Activated naive CD8-positive, alpha-beta T cell treated with anti-CD3 and anti-CD28 coated beads, Interleukin-2, amount 50 U/mL, for 24 hours (primary cell): ENCODE data around the gene GIMAP6.
"Not testable (repeated sequence)": the region's sequence is repeated elsewhere in the genome, so short reads cannot be mapped to it uniquely, and the experiment has no call there.

Experiments
- ATAC-seq: fragments of 150-1000 bp; cut with Tn5 transposase; one replicate; pipeline ENCODE4 v1.10.0; 2021
- DNase-seq: peaks from one replicate; pipeline ENCODE4 v3.0.0; 2021
- H3K27ac Mint-ChIP-seq: one replicate; pipeline ENCODE4 v1.8.0; 2021; ENCODE audit warnings: mild to moderate bottlenecking, mixed read lengths
- H3K27me3 Mint-ChIP-seq: one replicate; pipeline ENCODE4 v1.8.0; 2021; ENCODE audit warnings: mixed read lengths
- H3K36me3 Mint-ChIP-seq: one replicate; pipeline ENCODE4 v1.8.0; 2021; ENCODE audit warnings: low read depth, mixed read lengths
- H3K4me1 Mint-ChIP-seq: one replicate; pipeline ENCODE4 v1.8.0; 2021; ENCODE audit warnings: mixed read lengths
- H3K4me3 Mint-ChIP-seq: one replicate; pipeline ENCODE4 v1.8.0; 2021; ENCODE audit warnings: mild to moderate bottlenecking, moderate library complexity, mixed read lengths
- H3K9me3 Mint-ChIP-seq: one replicate; pipeline ENCODE4 v1.8.0; 2021; ENCODE audit warnings: mixed read lengths

Gene GIMAP6

GRCh38 chr7:150585199-150585598, 47.0 kb downstream of the GIMAP6 start:
- Mint-ChIP-seq H3K4me3 (no peak overlapping the region), H3K4me1 (peaks cover 43% of the 10 kb centered on the region), H3K27me3 (no peaks in the 10 kb centered on the region), H3K36me3 (peaks cover 12% of the 10 kb centered on the region), H3K27ac (no peak overlapping the region), H3K9me3 (peaks cover 31% of the 10 kb centered on the region)
- DNase-seq (no peak), ATAC-seq (no peak)

DNA sequence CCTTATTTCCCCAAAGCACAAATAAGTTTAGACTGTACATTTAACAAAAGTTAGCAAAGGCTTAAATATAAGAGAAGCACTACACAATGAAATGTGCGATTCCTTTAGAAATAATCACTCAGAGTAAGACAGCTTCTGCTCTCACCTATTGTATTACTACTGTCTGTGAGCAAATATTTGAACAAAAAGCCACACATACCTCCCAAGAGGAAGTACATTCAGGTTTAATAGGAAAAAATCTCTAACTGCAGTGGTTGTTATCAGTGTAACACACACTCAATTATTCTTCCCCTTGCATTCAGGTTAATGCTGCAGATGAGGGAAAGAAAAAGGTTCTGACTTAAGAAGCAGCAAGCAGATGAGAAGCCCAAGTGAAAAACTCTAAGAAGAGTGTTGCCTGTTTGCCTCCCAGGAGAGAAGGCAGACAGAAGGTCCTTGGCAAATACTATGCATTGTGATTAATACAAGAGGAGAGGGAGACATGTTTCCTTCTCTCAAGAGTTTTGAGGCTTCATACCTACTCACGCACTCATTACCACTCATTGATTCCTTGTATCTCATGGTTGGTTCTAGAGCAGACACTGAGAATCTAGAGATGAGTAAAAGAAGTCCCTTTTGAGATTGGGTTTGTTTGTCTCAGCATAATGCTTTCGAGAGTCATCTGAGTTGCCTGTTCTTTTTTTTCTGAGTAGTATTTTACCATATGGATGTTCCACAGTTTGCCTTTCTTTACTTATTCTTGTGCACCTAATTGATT, 51.4 kb downstream of the GIMAP6 start:
- ATAC-seq (peak; percentile 40), DNase-seq (no peak)
- H3K36me3 Mint-ChIP-seq = peaks cover 12% of the 10 kb centered on the region
- H3K9me3 Mint-ChIP-seq = peaks cover 41% of the 10 kb centered on the region
- H3K27ac Mint-ChIP-seq = peak overlapping the region; percentile 4
- H3K4me1 Mint-ChIP-seq = peaks cover 16% of the 10 kb centered on the region
- H3K4me3 Mint-ChIP-seq = no peak overlapping the region
- no peaks in the 10 kb centered on the region for H3K27me3 Mint-ChIP-seq

GRCh38 chr7:150579979-150580637, 52.1 kb downstream of the GIMAP6 start:
- peaks cover 12% of the 10 kb centered on the region for H3K4me1 Mint-ChIP-seq
- not testable (repeated sequence) for H3K27me3 Mint-ChIP-seq, H3K4me3 Mint-ChIP-seq, DNase-seq, ATAC-seq
- peak overlapping the region; percentile 4 for H3K27ac Mint-ChIP-seq
- peaks cover 43% of the 10 kb centered on the region for H3K9me3 Mint-ChIP-seq
- peaks cover 15% of the 10 kb centered on the region for H3K36me3 Mint-ChIP-seq
